ENCODE data around the gene GKN1. TPM values are rescaled to one million over a fixed set of nuclear protein-coding genes. Genes with fewer than 3 reads are reported as not detected.

Gene GKN1
- total RNA-seq, 1 experiment from 2014 or later = not detected

- no peak for TF ChIP-seq EZH2 (IDR thresholded peaks at IDR 0.05; ENCODE audit: borderline replicate concordance, low read depth, low read length, poor library complexity, severe bottlenecking)
- no peak for TF ChIP-seq CTCF (conservative IDR thresholded peaks at IDR 0.05; ENCODE audit: low read depth, low read length)
- Histone ChIP-seq H3K4me1 (ENCODE audit: insufficient read depth, low read length, poor library complexity, severe bottlenecking) (no peaks in the 10 kb centered on the region), H3K27me3 (replicated peaks; ENCODE audit: insufficient read depth, low read depth, low read length, poor library complexity) (no peaks in the 10 kb centered on the region), H3K27ac (ENCODE audit: low read depth, low read length, poor library complexity, severe bottlenecking) (no peak overlapping the region), H3K4me3 (ENCODE audit: low read depth, low read length, poor library complexity, severe bottlenecking) (no peak overlapping the region), H3K36me3 (ENCODE audit: insufficient read depth, low read length, poor library complexity, severe bottlenecking) (no peaks in the 10 kb centered on the region), H3K9me3 (ENCODE audit: low read depth, low read length, poor library complexity, severe bottlenecking) (no peaks in the 10 kb centered on the region)
- ChIA-PET POLR2A (ENCODE audit: low non-redundant PET) (no interaction called here), CTCF (no interaction called here)
- intact Hi-C loops (cut with micrococcal nuclease; ENCODE audit: unreplicated experiment) = no loop called here
- no peak for DNase-seq (ENCODE audit: low spot score)
- no TSS peak for BruUV-seq (replicated peaks)
Observed at GRCh38 chr2:68989035-68989434, 14.6 kb downstream of the GKN1 start.

- BruUV-seq (replicated peaks) = no TSS peak
- no peaks in the 10 kb centered on the region for H3K27me3 ChIP-seq (replicated peaks; ENCODE audit: insufficient read depth, low read depth, low read length, poor library complexity)
- no peak for TF ChIP-seq EZH2 (IDR thresholded peaks at IDR 0.05; ENCODE audit: borderline replicate concordance, low read depth, low read length, poor library complexity, severe bottlenecking)
- H3K36me3 ChIP-seq (ENCODE audit: insufficient read depth, low read length, poor library complexity, severe bottlenecking) = no peaks in the 10 kb centered on the region
- no peaks in the 10 kb centered on the region for H3K9me3 ChIP-seq (ENCODE audit: low read depth, low read length, poor library complexity, severe bottlenecking)
- H3K27ac ChIP-seq (ENCODE audit: low read depth, low read length, poor library complexity, severe bottlenecking) = no peak overlapping the region
- no peak overlapping the region for H3K4me3 ChIP-seq (ENCODE audit: low read depth, low read length, poor library complexity, severe bottlenecking)
- H3K4me1 ChIP-seq (ENCODE audit: insufficient read depth, low read length, poor library complexity, severe bottlenecking) = no peaks in the 10 kb centered on the region
- no peak for DNase-seq (ENCODE audit: low spot score)
- intact Hi-C loops (cut with micrococcal nuclease; ENCODE audit: unreplicated experiment) = no loop called here
- ChIA-PET CTCF (no interaction called here), POLR2A (ENCODE audit: low non-redundant PET) (no interaction called here)
Observed at GRCh38 chr2:68992341-68992740, 17.9 kb downstream of the GKN1 start.

GRCh38 chr2:68992933-68993332 lies 18.5 kb downstream of the GKN1 start:
- POLR2A ChIA-PET (ENCODE audit: low non-redundant PET) = no interaction called here
- Histone ChIP-seq H3K9me3 (ENCODE audit: low read depth, low read length, poor library complexity, severe bottlenecking) (no peaks in the 10 kb centered on the region), H3K36me3 (ENCODE audit: insufficient read depth, low read length, poor library complexity, severe bottlenecking) (no peaks in the 10 kb centered on the region), H3K27ac (ENCODE audit: low read depth, low read length, poor library complexity, severe bottlenecking) (no peak overlapping the region), H3K4me3 (ENCODE audit: low read depth, low read length, poor library complexity, severe bottlenecking) (no peak overlapping the region), H3K27me3 (replicated peaks; ENCODE audit: insufficient read depth, low read depth, low read length, poor library complexity) (no peaks in the 10 kb centered on the region), H3K4me1 (ENCODE audit: insufficient read depth, low read length, poor library complexity, severe bottlenecking) (no peaks in the 10 kb centered on the region)
- no peak for DNase-seq (ENCODE audit: low spot score)
- CTCF ChIA-PET = no interaction called here
- BruUV-seq (replicated peaks) = no TSS peak
- intact Hi-C loops (cut with micrococcal nuclease; ENCODE audit: unreplicated experiment) = no loop called here
- TF ChIP-seq EZH2 (IDR thresholded peaks at IDR 0.05; ENCODE audit: borderline replicate concordance, low read depth, low read length, poor library complexity, severe bottlenecking) (no peak), CTCF (conservative IDR thresholded peaks at IDR 0.05; ENCODE audit: low read depth, low read length) (no peak)

GRCh38 chr2:68993660-68994059 lies 19.2 kb downstream of the GKN1 start:
- no TSS peak for BruUV-seq (replicated peaks)
- no peaks in the 10 kb centered on the region for H3K36me3 ChIP-seq (ENCODE audit: insufficient read depth, low read length, poor library complexity, severe bottlenecking)
- TF ChIP-seq CTCF (conservative IDR thresholded peaks at IDR 0.05; ENCODE audit: low read depth, low read length) (no peak), EZH2 (IDR thresholded peaks at IDR 0.05; ENCODE audit: borderline replicate concordance, low read depth, low read length, poor library complexity, severe bottlenecking) (no peak)
- intact Hi-C loops (cut with micrococcal nuclease; ENCODE audit: unreplicated experiment) = no loop called here
- H3K27ac ChIP-seq (ENCODE audit: low read depth, low read length, poor library complexity, severe bottlenecking) = no peak overlapping the region
- no peaks in the 10 kb centered on the region for H3K9me3 ChIP-seq (ENCODE audit: low read depth, low read length, poor library complexity, severe bottlenecking)
- POLR2A ChIA-PET (ENCODE audit: low non-redundant PET) = no interaction called here
- H3K4me3 ChIP-seq (ENCODE audit: low read depth, low read length, poor library complexity, severe bottlenecking) = no peak overlapping the region
- no peaks in the 10 kb centered on the region for H3K4me1 ChIP-seq (ENCODE audit: insufficient read depth, low read length, poor library complexity, severe bottlenecking)
- no peak for DNase-seq (ENCODE audit: low spot score)
- no peaks in the 10 kb centered on the region for H3K27me3 ChIP-seq (replicated peaks; ENCODE audit: insufficient read depth, low read depth, low read length, poor library complexity)
- CTCF ChIA-PET = no interaction called here

Measured in A673 (cell line).